HG03066 (cell line): Measurements from ENCODE around the gene TTLL9.

Experiments used
- ATAC-seq: cut with Tn5 transposase; IDR thresholded peaks from one replicate; pipeline ENCODE4 v1.9.1; 2021; ENCODE audit warnings: low read depth; ENCODE audit not compliant: unreplicated experiment

TTLL9 gene

DNA sequence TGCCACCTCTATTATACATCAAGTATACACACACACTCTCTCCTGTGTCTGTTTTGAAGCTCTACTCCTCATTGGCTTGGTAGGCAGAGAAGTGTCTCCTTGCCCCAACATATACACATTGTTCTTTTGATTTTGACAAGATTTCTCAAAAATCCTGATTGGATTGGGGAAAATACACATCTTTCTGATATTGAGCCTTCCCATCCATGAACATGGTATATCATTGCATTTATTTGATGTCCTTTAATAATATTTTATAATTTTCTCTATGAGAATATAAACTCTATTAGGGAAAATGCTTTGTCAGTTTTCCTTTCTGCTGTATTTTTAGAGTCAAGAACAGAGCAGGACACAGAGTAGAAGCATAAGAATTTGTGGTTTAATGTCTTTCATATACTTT lies 7.2 kb downstream of the TTLL9 start:
- ATAC-seq = no peak

DNA sequence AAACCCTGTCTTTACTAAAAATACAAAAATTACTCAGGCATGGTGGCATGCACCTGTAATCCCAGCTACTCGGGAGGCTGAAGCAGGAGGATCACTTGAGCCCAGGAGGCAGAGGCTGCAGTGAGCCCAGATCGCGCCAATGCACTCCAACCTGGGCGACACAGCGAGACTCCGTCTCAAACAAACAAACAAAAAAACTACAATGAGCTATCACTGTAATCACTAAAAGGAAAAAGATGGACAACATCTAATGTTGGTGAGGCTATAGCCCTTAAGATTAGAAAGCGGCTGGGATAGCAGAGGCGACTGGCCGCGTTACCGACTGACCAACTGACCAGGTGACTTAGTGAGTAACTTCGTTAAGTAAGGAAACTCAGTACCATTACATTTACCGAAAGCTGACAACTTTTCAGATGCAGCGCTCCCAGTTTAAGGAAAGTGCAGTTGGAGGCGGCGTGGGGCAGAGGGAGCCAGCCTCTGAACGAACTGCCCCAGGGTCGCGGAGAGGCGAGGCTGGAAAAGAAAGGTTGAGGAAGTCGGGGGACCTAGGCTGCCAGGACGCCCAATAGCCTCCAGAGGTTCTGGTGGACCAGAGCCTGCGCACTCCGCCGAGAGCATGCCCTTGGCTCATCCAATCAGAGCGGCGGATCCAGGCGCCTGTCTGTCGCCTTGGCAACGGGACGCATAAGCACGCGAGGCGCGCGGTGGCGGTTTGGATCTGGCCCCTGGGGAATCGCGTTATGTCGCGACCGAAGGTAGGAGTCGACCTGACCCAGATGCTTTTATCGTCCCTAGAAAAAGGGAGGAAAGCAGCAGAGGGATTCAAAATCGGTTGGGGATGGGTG lies 8.9 kb downstream of the TTLL9 start:
- ATAC-seq = peak; percentile 73

- ATAC-seq = no peak
These were observed 11.5 kb downstream of the TTLL9 start for GRCh38 chr20:31881945-31882344.

- no peak for ATAC-seq
These were observed 13.4 kb downstream of the TTLL9 start for GRCh38 chr20:31883829-31884228.

DNA sequence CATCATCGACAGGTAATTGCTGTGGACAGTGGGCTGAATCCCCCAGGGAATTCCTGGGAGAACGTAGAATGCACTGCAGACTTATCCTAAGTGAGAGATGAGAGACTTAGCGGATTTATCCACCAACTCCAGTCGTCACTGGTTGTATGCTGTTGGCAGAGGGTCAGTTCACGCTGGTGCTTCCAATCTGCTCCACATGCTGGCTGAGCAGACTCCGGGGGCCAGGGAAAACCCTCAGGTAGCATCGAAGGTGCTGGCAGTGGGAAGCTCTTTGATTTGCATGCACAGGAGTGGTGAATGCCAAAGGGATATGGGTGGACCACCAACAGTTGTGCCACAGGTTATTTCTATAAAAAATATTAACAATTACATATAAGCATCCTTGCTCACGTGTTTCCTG lies 20.2 kb downstream of the TTLL9 start:
- no peak for ATAC-seq

GRCh38 chr20:31894980-31895675 lies 24.7 kb downstream of the TTLL9 start:
- peak; percentile 99 for ATAC-seq

DNA sequence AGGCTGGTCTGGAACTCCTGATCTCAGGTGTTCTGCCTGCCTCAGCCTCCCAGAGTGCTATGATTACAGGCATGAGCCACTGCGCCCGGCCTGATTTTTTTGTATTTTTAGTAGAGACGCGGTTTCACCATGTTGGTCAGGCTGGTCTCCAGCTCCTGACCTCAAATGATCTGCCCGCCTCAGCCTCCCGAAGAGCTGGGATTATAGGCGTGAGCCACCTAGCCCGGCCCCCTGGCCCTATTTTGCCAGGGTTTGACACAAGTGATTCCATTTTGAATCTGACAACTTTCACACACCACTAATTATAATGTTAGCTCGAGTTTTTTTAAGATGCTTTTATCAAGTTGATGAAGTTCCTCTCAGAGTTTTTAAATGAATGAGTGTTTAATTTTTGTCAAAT lies 25.6 kb downstream of the TTLL9 start:
- ATAC-seq = no peak

GRCh38 chr20:31897541-31897940 lies 27.1 kb downstream of the TTLL9 start:
- ATAC-seq = no peak

- ATAC-seq = no peak
These were observed 31.2 kb downstream of the TTLL9 start for GRCh38 chr20:31901615-31902014.

DNA sequence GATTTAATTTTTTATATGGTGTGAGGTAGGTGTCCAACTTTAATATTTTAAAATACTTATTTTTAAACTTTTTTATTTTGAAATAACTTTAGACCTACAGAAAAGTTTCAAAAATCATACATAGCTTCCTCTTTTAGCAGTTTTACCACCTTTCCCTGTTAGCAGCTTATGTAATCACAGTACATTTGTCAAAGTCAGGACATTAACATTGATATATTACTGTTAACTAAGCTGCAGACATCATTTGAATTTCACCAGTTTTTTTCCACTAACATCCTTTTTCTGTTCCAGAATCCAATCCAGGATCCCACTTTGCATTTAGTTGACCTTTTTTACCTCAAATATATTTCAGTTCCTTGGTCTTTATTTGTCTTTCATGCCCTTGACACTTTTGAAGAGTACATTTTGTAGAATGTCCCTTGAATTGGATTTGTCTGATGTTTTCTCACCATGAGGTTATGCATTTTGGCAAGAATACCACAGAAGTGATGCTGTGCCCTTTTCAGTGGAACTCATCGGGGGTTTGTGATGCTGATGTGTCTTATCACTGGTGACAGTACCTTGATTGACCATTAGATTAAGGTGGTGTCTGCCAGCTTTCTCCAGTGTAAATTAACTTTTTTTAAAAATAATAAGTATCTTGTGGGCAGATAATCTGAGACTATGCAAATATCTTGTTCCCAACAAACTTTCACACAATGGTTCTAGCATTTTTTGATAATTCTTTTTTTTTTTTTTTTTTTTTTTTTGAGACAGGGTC lies 33.4 kb downstream of the TTLL9 start:
- no peak for ATAC-seq

DNA sequence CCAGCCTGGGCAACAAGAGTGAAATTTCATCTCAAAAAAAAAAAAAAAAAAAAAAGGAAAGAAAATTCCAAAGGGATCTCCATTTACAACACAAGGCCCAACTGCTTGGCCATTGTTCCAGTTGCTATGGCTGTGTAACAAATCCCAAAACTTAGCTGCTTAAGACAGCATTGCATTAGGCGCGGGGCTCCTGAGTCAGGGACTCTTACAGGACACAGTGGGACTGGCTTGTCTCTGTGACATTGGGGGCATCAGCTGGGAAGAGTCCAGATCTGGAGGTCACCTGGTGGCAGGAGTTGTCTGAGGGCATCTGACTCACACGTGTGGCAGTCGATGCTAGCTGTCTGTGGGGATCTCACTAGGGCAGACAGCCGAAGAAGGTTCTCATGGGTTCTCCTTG lies 35.6 kb downstream of the TTLL9 start:
- no peak for ATAC-seq

DNA sequence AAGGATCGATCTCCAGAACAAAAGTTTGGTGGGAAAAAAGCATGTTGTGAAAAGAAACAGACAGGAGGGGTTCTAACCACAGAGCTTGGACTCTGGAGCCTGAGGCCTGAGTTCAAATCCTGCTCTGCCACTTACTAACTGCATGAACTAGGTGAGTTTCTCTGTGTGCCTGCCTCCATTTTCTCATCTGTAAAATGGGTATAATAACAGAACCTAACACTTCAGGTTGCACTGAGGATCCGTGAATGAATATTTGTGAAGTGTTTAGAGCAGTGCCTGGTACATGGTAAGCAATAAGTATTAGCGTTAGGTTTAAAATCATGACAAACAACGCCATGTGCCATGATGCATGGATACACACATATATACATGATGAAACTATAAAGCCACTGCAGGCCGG lies 36.6 kb downstream of the TTLL9 start:
- ATAC-seq = no peak

DNA sequence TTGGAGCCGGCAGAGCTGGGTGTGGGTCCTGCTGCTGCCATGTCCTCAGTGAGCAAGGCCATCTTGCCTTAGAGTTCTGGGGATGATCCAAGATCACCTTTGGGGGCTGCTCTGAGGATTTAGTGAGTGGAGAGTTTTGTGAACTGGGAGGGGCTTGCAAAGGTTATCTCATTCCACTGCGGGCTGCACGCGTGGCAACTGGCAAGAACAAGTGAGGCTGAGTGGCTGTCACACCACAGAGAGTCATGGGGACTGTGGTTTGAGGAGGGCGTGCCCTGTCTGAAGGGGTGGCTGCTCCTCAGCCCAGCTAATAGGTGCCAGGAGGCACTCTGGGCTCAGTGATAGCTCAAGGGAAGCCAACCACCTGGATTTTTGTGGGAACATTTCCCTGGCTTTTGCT lies 37.6 kb downstream of the TTLL9 start:
- ATAC-seq = no peak

- no peak for ATAC-seq
These were observed 38.0 kb downstream of the TTLL9 start for GRCh38 chr20:31908424-31908823.

DNA sequence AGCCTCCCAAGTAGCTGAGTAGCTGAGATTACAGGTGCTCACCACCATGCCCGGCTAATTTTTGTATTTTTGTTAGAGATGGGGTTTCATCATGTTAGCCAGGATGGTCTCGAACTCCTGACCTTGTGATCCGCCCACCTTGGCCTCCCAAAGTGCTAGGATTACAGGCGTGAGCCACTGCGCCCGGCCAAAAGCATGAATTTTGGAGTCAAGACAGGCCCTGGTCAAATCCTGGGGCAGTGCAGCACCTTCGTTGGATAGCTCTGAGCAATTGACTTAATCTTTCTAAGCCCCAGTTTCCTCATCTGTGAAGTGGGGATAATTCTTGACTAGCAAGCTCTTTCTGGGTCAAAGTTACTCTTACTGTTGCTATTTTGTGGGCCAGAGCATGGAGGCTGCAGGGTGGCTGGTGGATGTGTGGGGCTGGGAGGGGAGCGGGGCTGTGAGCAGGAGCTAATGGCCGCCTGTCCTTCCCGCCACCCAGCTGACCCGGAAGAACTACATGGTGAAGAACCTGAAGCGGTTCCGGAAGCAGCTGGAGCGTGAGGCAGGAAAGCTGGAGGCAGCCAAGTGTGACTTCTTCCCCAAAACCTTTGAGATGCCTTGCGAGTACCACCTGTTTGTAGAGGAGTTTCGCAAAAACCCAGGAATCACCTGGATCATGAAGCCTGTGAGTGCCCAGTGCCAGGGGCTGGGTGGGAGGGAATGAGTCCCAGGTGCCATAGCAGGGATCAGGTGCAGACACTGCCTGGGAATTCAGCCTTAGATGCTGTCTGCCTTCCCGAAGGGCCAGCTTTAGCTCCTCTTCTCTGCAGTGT lies 39.0 kb downstream of the TTLL9 start:
- ATAC-seq = no peak

DNA sequence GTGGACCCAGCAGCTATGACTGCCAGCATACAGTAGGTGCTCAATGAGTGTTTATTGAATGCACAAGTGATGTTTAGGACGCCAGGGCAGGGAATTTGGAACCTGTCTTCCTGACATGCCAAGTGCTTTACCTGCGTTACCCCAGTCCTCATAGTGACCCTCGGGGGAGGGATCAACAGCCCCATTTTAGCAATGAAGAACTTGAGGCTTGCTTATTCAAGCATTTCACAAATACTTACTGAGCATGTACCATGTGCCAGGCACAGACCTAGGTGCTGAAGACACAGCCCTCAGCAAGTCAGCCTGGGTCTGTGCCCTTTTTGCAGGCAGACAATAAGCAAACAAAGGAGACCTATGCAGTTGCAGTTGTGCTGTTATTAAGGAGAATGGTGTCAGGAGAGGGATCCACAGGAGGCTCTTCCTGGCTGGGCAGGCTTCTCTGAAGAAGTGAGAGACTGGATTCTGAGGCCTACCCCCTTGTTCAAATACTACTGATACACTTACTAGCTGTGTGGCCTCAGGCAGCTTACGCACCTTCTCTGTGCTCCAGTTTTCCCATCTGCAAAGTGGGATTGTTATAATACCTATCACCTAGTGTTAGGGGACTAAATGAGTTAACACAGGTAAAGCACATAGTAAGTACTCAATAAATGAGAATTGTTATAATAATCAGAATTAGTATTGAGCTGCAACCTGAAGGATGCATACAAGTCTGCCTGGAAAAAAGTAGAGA lies 39.8 kb downstream of the TTLL9 start:
- ATAC-seq = no peak

GRCh38 chr20:31913431-31914157 lies 43.2 kb downstream of the TTLL9 start:
- ATAC-seq = no peak

GRCh38 chr20:31914170-31914569 lies 43.7 kb downstream of the TTLL9 start:
- no peak for ATAC-seq
